LNCaP clone FGC (cell line): Measurements from ENCODE around the gene CACNA2D3.
A peak's percentile ranks its signal among the peaks of the same experiment; 100 is the strongest.

ENCODE experiments used
- DNase-seq: peaks from one replicate; pipeline ENCODE4 v3.0.0-alpha.2; 2011; ENCODE audit warnings: low read depth
- H3K4me3 ChIP-seq: 2 replicates; pipeline ENCODE4 v1.5.1; 2011; ENCODE audit warnings: mild to moderate bottlenecking, low read depth, low read length, control low read depth
- TF ChIP-seq, protein P1 (sequence below): IDR thresholded peaks from 2 replicates; pipeline ENCODE4 v1.5.1; 2012; ENCODE audit warnings: mild to moderate bottlenecking; ENCODE audit not compliant: control insufficient read depth, insufficient read depth; ENCODE audit errors: extremely low read depth

The CACNA2D3 gene

DNA sequence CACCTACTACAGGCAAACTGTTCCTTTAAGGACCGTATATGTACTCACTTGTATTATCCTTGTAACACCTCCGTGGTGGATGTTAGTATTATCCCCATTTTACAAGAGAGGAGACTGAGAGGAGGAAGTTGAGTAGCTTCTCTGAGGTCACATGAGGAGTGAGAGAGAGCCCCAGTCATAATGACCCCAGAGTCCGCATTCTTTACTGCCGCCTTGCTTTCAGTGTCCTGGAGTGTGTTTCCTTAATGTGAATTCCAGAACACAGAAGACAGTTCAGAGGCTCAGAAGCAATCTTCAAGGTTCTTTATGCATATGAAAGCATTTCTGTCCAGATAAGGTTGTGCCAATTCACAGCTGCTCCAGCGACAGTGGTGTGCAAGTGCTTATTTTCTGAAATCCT is 199.2 kb downstream of the CACNA2D3 start:
- TF ChIP-seq, protein P1, sequence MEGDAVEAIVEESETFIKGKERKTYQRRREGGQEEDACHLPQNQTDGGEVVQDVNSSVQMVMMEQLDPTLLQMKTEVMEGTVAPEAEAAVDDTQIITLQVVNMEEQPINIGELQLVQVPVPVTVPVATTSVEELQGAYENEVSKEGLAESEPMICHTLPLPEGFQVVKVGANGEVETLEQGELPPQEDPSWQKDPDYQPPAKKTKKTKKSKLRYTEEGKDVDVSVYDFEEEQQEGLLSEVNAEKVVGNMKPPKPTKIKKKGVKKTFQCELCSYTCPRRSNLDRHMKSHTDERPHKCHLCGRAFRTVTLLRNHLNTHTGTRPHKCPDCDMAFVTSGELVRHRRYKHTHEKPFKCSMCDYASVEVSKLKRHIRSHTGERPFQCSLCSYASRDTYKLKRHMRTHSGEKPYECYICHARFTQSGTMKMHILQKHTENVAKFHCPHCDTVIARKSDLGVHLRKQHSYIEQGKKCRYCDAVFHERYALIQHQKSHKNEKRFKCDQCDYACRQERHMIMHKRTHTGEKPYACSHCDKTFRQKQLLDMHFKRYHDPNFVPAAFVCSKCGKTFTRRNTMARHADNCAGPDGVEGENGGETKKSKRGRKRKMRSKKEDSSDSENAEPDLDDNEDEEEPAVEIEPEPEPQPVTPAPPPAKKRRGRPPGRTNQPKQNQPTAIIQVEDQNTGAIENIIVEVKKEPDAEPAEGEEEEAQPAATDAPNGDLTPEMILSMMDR = no peak
- no peak overlapping the region for H3K4me3 ChIP-seq
- no peak for DNase-seq

DNA sequence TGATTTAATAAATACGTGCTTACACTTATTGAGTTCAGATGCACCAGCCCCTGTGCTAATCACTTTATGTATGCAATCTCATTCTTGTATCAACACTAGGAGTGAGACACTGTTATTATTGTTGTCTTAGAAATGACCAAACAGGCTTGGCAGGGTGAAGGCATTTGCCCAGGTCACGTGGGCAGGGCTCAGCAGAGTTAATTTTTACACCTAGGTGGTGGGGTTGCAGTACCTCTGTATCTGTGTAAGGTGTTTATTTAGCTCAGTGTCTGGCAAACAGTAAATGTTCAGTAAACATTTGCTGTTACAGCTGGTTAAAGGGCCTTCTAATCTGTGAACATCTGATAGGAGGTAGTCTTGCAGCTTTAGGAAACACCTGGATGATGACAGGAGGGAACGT is 200.0 kb downstream of the CACNA2D3 start:
- DNase-seq = peak; percentile 96
- TF ChIP-seq, protein P1 = no peak
- no peak overlapping the region for H3K4me3 ChIP-seq

DNA sequence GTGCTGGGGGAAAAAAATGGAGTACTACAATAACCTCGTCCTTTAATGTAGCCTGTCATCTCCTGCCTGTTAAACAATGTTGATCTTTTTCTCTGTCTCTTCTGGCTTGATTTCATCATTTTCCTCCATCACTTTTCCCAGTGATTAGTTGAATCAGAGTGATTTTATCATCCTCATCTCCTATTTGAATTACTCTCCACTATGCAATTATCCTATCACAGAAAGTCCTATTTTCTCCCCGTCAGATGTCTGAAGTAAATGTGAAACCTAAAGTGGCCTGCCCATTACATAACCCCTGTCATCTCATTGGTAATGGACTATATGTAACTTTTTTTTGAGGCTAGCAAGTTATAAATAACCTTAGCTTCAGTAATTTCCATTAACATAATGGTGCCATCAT is 201.8 kb downstream of the CACNA2D3 start:
- TF ChIP-seq, protein P1 = no peak
- H3K4me3 ChIP-seq = no peak overlapping the region
- DNase-seq = no peak

DNA sequence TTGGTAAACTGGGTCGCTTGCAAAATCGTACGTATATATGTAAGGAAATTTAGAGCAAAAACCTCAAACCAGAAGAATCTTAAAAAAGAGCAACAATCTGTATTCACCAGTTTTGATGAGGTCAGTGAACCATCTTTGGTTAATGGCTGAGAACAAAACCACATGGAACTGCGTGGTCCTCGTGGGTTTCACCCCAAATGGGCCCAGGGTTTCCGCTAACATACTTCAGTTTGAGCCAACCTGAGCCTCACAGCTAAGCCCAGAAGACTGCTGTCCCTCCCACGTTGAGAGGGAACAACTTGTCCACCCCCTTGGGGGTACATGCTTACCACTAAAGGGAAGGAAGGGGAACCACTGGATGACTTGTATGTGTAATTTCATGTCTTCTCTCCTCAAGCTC is 204.6 kb downstream of the CACNA2D3 start:
- TF ChIP-seq, protein P1 = no peak
- no peak for DNase-seq
- no peak overlapping the region for H3K4me3 ChIP-seq

DNA sequence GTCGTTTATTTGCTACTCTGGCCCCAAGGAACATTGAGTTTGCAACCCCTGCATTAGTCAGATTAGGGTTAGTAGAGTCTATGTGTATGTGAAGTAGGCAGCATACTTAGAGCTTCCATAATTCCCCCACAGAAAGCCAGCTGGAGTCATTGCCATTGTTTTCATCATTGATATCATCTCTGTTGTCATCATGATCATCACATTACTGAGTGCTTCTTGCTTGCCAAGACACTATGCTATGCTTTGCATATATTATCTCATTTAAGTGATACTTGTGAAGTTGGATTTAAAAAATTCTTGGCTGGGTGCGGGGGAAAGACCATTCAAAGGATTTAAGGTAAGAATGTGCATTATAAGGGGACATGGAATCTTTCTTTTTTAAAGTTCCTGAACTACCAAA is 209.0 kb downstream of the CACNA2D3 start:
- no peak for DNase-seq
- H3K4me3 ChIP-seq = no peak overlapping the region
- TF ChIP-seq, protein P1 = no peak

DNA sequence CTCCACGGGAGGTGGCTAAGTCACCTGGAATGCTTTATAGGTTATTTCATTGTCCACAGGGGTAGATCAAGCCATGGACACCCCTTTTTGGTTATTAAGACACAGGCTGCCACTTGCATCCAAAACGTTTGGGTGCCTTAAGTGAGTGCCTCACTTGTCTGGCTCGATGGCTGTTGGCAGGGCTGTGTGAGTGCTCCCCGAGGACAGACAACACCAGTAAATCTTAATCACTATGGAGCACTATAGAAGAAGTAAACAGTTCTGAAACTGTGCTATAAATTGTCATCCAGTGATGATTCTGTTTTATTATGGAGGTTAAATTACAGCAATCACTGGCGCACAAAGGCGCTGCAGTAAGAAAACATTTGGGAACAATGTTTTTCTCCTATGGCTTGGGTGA is 215.5 kb downstream of the CACNA2D3 start:
- no peak for DNase-seq
- H3K4me3 ChIP-seq = no peak overlapping the region
- TF ChIP-seq, protein P1 = no peak

DNA sequence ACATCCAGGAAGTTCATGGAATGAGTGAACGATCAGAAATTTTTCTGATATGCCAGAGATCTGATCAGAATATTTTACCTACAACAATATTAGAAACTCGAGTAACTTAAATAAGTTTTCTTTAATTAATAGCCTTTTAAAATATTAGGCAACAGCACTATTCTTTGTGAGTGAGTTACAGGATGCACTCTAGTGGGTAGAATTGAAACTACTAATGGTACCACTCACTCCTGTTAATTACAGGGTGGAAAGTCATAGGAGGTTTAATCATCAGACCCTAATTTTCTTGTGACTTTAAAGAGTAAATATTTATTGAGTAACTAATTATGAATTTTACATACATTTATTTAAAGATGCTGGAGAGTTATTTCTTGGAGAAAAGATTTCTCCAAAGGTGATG is 217.3 kb downstream of the CACNA2D3 start:
- H3K4me3 ChIP-seq = no peak overlapping the region
- TF ChIP-seq, protein P1 = peak; percentile 45

More for the DNA sequence above, 217.3 kb downstream of the CACNA2D3 start:
- DNase-seq = no peak
